Duodenal mucosa (tissue), 2 donors: ENCODE data around the gene GLT6D1.

Experiments
- H3K27ac ChIP-seq: one replicate; pipeline ENCODE4 v1.7.0; 2013; ENCODE audit warnings: low read depth, low read length
- H3K27me3 ChIP-seq, 2 donors: one replicate each; pipeline ENCODE4 v1.7.0; 2013; ENCODE audit warnings: low read length in 2 of 2, control low read depth in 1 of 2; ENCODE audit not compliant: insufficient read depth in 2 of 2, control insufficient read depth in 1 of 2
- H3K36me3 ChIP-seq, 2 donors: one replicate each; pipeline ENCODE4 v1.7.0; 2013; ENCODE audit warnings: low read length in 2 of 2, control low read depth in 1 of 2; ENCODE audit not compliant: insufficient read depth in 2 of 2, control insufficient read depth in 1 of 2
- H3K4me1 ChIP-seq, 2 donors: one replicate each; pipeline ENCODE4 v1.7.0; 2013; ENCODE audit warnings: low read length in 2 of 2, control low read depth in 1 of 2; ENCODE audit not compliant: insufficient read depth in 2 of 2, control insufficient read depth in 1 of 2
- H3K4me3 ChIP-seq, 2 donors: one replicate each; pipeline ENCODE4 v1.7.0; 2013; ENCODE audit warnings: low read length in 2 of 2, low read depth in 1 of 2
- H3K9ac ChIP-seq, 2 donors: one replicate each; pipeline ENCODE4 v1.7.0; 2013; ENCODE audit warnings: low read length in 2 of 2, low read depth in 1 of 2
- H3K9me3 ChIP-seq, 2 donors: one replicate each; pipeline ENCODE4 v1.7.0; 2013; ENCODE audit warnings: low read length in 2 of 2, control low read depth in 1 of 2; ENCODE audit not compliant: control insufficient read depth in 1 of 2

GLT6D1 gene

GRCh38 chr9:135614821-135615665 is 24.3 kb downstream of the GLT6D1 start:
- no peaks in the 10 kb centered on the region for H3K27me3 ChIP-seq
- no peaks in the 10 kb centered on the region for H3K36me3 ChIP-seq
- no peak overlapping the region for H3K9ac ChIP-seq
- H3K4me3 ChIP-seq, result no peak overlapping the region
- no peaks in the 10 kb centered on the region for H3K4me1 ChIP-seq
- H3K27ac ChIP-seq, result no peak overlapping the region
- H3K9me3 ChIP-seq, result no peaks in the 10 kb centered on the region

GRCh38 chr9:135613946-135614805 is 25.2 kb downstream of the GLT6D1 start:
- H3K27me3 ChIP-seq, result no peaks in the 10 kb centered on the region
- no peak overlapping the region for H3K9ac ChIP-seq
- H3K4me1 ChIP-seq, result no peaks in the 10 kb centered on the region
- no peaks in the 10 kb centered on the region for H3K36me3 ChIP-seq
- H3K4me3 ChIP-seq, result no peak overlapping the region
- H3K27ac ChIP-seq, result no peak overlapping the region
- H3K9me3 ChIP-seq, result no peaks in the 10 kb centered on the region

DNA sequence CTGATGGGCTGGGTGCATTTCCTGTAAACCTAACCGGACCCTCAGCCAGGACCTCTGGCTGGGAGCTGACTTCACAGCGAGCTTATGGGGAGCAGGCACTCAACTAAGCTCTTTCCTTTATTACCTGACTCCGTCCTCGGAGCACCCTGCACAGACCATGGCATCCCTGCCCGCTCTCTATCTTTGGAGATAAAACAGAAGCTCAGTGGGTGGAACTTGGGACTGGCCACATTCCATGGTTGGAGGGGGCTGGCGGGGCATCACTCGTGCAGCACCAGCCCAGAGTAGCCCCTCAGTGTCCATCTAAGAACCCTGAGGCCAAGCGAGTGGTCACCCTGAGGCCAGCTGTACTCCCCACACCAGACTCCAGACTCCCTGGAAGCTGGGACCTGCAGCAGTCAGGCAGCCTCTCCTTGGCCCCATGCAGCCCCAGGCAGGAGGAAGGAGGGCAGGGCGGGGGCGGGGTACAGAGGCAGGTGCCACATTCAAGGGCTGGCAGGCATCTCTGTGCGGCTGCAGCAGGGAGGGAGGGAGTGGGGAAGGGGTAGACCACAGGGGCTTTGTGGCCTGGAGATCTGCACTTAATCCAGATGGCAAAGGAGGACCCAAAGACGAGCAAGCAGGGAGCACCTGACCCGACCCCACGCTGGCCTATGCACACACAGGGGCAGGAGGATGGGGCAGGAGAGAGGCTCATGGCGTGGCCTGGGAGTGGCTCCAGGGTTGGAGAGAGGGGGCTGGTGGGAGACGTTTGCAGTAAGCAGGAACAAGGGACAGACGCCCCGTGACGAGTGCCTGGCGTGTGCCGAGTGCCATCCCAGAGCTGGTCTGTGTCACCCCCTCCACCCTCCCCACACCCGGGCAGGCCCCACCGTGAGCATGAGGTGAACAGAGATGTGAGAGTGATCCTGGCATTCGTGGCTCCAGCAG is 26.1 kb downstream of the GLT6D1 start:
- Histone ChIP-seq H3K9ac (no peak overlapping the region), H3K36me3 (no peaks in the 10 kb centered on the region), H3K27ac (no peak overlapping the region), H3K4me3 (no peak overlapping the region), H3K4me1 (no peaks in the 10 kb centered on the region), H3K27me3 (no peaks in the 10 kb centered on the region), H3K9me3 (no peaks in the 10 kb centered on the region)

DNA sequence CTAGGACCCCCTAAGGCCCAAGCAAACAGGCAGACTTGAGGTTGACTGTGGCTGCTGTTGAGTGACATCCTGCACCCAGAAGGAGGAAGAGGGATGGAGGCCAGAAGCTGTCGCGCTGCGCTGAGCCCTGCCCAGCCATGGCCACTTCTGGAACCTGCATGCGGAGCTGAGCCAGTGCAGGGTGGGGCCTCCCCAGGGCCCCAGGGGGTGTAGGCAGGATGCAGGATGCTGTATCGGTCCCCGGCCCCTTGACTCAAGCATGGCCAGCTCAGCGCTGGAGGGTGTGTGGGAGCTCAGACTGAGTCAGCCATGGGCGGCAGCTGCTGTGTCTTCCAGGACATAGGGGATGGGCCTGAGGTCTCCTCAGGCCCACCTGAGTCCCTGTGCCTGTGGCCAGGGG is 26.9 kb downstream of the GLT6D1 start:
- Histone ChIP-seq H3K4me3 (no peak overlapping the region), H3K36me3 (no peaks in the 10 kb centered on the region), H3K9me3 (no peaks in the 10 kb centered on the region), H3K27ac (no peak overlapping the region), H3K9ac (no peak overlapping the region), H3K27me3 (no peaks in the 10 kb centered on the region), H3K4me1 (no peaks in the 10 kb centered on the region)

- Histone ChIP-seq H3K36me3 (no peaks in the 10 kb centered on the region), H3K4me1 (no peaks in the 10 kb centered on the region), H3K27ac (no peak overlapping the region), H3K9me3 (no peaks in the 10 kb centered on the region), H3K9ac (no peak overlapping the region), H3K27me3 (no peaks in the 10 kb centered on the region), H3K4me3 (no peak overlapping the region)
These were observed 27.5 kb downstream of the GLT6D1 start for GRCh38 chr9:135611875-135612209.

GRCh38 chr9:135611142-135611874 is 28.0 kb downstream of the GLT6D1 start:
- no peaks in the 10 kb centered on the region for H3K9me3 ChIP-seq
- no peaks in the 10 kb centered on the region for H3K27me3 ChIP-seq
- H3K27ac ChIP-seq, result no peak overlapping the region
- H3K4me3 ChIP-seq, result no peak overlapping the region
- no peaks in the 10 kb centered on the region for H3K4me1 ChIP-seq
- no peaks in the 10 kb centered on the region for H3K36me3 ChIP-seq
- H3K9ac ChIP-seq, result no peak overlapping the region

- Histone ChIP-seq H3K27me3 (no peaks in the 10 kb centered on the region), H3K9me3 (no peaks in the 10 kb centered on the region), H3K9ac (no peak overlapping the region), H3K4me1 (no peaks in the 10 kb centered on the region), H3K4me3 (no peak overlapping the region), H3K27ac (no peak overlapping the region), H3K36me3 (no peaks in the 10 kb centered on the region)
These were observed 28.8 kb downstream of the GLT6D1 start for GRCh38 chr9:135610290-135611141.

- H3K27me3 ChIP-seq, result no peaks in the 10 kb centered on the region
- H3K9ac ChIP-seq, result no peak overlapping the region
- no peaks in the 10 kb centered on the region for H3K4me1 ChIP-seq
- no peak overlapping the region for H3K27ac ChIP-seq
- H3K9me3 ChIP-seq, result no peaks in the 10 kb centered on the region
- no peaks in the 10 kb centered on the region for H3K36me3 ChIP-seq
- no peak overlapping the region for H3K4me3 ChIP-seq
These were observed 29.9 kb downstream of the GLT6D1 start for GRCh38 chr9:135609366-135609955.

- Histone ChIP-seq H3K27me3 (no peaks in the 10 kb centered on the region), H3K4me3 (no peak overlapping the region), H3K36me3 (no peaks in the 10 kb centered on the region), H3K9me3 (no peaks in the 10 kb centered on the region), H3K27ac (no peak overlapping the region), H3K9ac (no peak overlapping the region), H3K4me1 (no peaks in the 10 kb centered on the region)
These were observed 30.4 kb downstream of the GLT6D1 start for GRCh38 chr9:135608999-135609317.
